Activated CD4-positive, alpha-beta T cell treated with anti-CD3 and anti-CD28 coated beads, Interleukin-2, amount 50 U/mL, for 48 hours (primary cell): ENCODE data around the gene ACSM6.

ENCODE experiments used
- DNase-seq, 2 experiments: peaks; one replicate each; pipeline ENCODE4 v3.0.0-alpha.2; 2020

The ACSM6 gene

GRCh38 chr10:95275726-95276366 lies 81.8 kb downstream of the ACSM6 start:
- no peak for DNase-seq

DNA sequence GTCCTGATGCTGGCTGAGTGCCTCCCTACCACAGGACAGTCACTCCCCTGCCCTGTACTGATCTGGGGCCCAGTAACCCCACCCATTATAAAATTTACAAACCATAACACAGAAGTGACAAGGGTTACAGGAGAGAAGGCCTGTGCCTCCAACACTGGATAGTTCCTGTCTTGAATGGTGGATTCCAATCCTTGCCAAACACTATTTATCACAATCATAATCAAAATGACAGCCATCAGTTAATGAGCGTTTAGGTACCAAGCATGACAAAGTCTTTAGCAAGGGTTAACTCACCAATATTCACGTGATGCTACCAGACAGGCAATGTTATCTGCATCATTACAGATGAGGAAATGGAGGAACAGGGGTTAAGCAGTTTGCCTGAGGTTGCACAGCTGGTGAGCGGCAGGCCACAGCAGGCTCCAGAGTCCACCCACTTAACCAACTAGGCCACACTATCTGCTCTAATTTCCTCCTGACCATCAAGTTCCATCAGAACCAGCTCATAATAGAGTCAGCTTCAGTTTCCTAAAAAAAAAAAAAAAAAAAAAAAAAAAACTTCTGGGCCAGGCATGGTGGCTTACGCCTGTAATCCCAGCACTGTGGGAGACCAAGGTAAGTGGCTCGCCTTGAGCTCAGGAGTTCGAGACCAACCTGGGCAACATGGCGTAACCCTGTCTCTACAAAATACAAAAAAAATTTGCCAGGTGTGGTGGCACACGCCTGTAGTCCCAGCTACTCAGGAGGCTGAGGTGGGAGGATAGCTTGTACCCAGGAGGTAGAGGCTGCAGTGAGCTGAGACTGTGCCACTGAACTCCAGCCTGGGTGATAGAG lies 82.5 kb downstream of the ACSM6 start:
- DNase-seq: no peak

- DNase-seq: no peak
Measured at GRCh38 chr10:95277201-95277570, 83.1 kb downstream of the ACSM6 start.

- no peak for DNase-seq
Measured at GRCh38 chr10:95277614-95278013, 83.6 kb downstream of the ACSM6 start.
